Epidermal melanocyte (primary cell): ENCODE data around the gene ZNF93.
"Not testable (repeated sequence)": the region's sequence is repeated elsewhere in the genome, so short reads cannot be mapped to it uniquely, and the experiment has no call there.

ENCODE experiments used
- DNase-seq: peaks from one replicate; pipeline ENCODE4 v3.0.0; 2011; ENCODE audit warnings: low spot score; ENCODE audit not compliant: insufficient read length

The ZNF93 gene

DNA sequence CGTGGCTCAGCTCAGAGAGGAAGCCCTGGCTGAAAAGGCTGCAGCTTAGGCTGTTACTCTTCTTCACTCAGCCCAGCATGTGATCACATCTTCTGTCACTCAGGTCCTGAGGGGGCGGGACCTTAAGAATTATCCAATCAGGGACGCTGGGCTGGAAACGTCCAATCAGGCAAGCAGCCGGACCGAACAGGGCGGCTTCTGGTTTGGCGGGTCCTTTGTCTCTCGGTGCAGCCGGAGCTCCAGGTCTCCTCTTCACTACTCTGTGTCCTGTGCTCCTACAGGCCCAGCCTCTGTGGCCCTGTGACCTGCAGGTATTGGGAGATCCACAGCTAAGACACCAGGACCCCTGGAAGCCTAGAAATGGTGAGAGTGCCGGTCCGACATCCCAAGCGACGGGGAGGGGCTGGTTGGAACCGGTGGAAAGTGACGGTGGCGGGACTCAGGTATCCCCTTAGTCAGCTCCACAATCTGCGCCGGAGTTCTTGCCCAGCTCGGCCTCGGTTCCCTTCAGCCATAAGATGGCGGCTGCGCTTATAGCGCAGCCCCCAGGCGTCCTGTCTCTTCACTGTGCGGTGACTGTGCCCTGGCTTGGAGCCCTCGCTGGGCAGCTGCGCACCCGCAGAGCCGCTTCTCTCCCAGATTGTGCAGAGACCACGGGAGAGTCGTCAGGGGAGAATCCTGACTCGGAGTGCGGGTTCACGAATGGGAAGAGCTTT lies at the start of gene ZNF93:
Gene ZNF93, plus strand, starts transcription at position 218 of the 716 bp plus-strand sequence. Its CDS starts 143 bp downstream, at position 361.
- peak; percentile 86 for DNase-seq

GRCh38 chr19:19851740-19852139 lies 49.0 kb upstream of the ZNF93 start:
- not testable (repeated sequence) for DNase-seq

- no peak for DNase-seq
Measured at GRCh38 chr19:19858751-19859150, 42.0 kb upstream of the ZNF93 start.

DNA sequence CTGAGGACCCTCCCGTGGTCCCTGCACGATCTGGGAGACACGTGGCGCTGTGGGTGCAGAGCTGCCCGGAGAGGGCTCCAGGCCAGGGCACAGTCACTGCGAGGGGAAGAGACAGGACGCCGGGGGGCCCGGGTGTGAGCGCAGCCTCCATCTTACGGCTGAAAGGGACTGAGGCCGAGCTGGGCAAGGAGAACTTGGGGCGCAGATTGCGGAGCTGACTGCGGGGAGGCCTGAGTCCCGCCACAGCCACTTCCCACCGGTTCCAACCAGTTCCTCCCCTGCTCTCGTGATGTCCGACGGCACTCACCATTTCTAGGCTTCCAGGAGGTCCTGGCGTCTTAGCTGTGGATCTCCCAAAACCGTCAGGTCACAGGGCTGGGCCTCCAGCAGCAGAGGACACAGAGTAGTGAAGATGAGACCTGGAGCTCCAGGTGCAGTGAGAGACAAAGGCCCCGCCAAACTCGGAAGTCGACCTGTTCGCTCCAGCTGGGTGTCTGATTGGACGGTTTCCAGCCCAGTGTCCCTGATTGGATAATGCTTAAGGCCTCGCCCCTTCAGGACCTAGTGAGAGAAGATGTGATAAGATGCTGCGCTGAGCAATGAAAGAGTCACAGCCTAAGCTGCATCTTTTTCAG lies 39.9 kb upstream of the ZNF93 start:
- DNase-seq, result no peak

DNA sequence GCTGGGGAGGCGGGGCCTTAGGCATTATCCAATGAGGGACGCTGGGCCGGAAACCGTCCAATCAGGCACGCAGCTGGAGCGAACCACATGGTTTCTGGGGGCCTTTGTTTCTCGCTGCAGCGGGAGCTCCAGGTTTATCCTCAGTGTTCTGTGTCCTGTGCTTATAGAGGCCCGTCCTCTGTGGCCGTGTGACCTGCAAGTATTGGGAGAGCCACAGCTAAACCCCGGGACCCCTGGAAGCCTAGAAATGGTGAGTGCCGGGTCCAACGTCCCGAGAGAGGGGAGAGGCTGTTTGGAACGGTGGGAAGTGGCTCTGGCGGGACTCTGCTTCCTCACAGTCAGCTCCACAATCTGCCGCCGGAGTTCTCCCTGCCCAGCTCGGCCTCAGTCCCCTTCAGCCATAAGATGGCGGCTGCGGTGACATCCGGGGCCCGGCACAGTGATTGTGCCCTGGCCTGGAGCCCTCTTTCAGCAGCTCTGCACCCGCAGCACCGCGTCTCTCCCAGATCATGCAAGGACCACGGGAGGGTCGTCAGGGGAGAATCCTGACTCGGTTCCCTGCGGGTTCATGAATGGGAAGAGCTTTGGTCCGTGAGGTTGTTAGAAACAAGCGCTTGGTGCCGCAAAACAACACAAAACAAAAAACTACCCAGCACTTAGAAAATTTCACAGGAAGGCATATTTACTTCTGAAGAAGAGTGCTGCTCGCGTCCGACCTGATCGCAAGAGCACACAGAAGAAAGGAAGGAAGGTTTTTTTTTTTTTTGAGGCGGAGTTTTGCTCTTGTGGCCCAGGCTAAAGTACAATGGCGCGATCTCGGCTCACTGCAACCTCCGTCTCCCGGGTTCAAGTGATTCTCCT lies 34.8 kb upstream of the ZNF93 start, which contains the start of gene ZNF253:
Gene ZNF253, plus strand, starts transcription at position 133 of the 861 bp plus-strand sequence. Its CDS starts 115 bp downstream, at position 248.
- peak; percentile 89 for DNase-seq

DNA sequence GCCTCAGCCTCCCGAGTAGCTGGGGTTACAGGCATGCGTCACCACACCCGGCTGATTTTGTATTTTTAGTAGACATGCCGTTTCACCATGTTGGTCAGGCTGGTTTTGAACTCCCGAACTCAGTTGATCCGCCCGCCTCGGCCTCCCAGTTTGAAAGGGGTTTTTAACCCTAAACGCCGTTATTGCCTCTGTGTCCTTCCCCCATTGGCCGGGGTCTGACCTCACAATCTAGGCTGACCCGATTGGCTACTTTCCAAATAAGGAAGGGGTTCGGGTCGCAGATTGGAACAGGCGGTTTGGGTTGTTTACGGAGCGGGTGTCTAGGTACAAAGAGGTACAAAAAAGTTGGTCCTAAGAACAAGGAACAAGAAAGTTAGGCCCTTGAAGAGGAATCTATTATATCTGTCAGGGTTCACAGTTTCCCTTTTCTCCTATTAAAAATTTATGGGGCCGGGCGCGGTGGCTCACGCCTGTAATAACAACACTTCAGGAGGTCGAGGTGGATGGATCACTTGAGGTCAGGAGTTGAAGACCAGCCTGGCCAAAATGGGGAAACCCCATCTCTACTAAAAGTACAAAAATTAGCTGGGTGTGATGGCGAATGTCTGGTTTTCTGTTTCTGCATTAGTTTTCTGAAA lies 34.0 kb upstream of the ZNF93 start:
- DNase-seq, result no peak

DNA sequence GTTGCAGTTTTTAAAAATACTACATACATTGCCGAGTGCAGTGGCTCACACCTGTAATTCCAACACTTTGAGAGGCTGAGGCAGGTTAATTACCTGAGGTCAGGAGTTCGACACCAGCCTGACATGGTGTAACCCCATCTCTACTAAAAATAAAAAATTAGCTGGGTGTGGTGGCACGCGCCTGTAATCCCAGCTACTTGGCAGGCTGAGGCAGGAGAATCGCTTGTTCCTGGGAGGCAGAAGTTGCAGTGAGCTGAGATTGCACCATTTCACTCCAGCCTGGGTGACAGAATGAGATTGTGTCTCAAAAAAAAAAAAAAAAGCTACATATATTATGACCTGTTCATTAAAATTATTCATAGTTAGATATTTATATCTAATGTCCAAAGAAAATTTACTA lies 30.7 kb upstream of the ZNF93 start:
- DNase-seq, result not testable (repeated sequence)

- no peak for DNase-seq
Measured at GRCh38 chr19:19871932-19872331, 28.8 kb upstream of the ZNF93 start.

DNA sequence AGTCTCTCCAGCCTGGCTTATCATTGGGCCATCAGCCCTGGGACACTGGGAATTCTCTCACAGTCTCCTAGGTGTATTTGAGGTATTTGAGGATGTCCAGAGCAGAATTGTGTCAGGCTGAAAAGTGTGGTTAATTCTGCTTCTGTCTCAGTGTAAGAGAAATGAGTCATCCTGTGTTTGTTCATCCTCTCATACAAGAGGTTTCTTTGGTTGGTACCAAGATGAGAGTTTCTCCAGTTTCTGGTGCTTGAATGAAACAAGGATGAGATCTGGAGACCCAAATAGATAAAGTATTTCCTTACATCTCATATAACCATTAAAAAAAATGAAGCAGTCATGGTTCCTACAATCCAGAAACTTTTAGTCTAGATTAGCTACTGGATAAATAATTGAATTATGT lies 27.4 kb upstream of the ZNF93 start:
- DNase-seq, result no peak

GRCh38 chr19:19877724-19878123 lies 23.0 kb upstream of the ZNF93 start:
- no peak for DNase-seq

DNA sequence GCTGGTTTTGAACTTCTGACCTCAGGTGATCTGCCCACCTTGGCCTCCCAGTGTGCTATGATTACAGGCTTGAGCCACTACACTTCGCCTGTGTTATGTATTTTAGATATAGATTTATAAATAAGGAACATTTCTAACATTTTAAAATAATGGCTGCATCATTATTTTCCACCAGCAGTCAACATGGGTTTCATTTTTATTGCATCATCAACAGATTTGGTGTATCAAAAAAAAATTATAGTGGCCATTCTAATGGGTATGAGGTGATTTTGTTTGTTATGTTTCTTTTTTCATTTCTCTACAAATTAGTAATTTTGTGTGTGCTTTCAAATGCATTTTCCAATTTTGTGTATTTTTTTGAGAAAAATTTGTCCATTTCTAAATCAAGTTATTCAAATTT lies 16.2 kb upstream of the ZNF93 start:
- no peak for DNase-seq

GRCh38 chr19:19892055-19892941 lies 8.4 kb upstream of the ZNF93 start:
- not testable (repeated sequence) for DNase-seq

GRCh38 chr19:19900139-19900728 lies 512 bp upstream of the ZNF93 start:
- DNase-seq, result no peak

GRCh38 chr19:19907551-19907950 lies 6.8 kb downstream of the ZNF93 start:
- not testable (repeated sequence) for DNase-seq

DNA sequence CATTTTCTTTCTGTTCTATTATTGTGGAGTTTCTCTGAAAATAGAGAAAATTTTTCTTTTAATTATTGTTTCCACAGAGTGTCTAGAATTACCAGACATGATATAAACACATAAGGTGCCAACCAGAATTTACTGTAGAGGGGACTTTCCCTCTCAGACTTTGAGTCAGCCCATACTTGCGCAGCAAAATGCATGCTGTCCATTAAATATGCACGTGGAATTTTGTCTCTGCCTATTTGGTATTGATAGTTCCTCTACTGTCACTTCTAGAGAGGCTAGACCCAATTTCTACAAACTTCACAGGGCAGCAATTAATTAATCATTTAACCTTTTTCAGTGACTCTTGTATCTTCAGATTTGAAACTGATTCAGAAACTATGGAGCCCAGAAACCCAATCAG lies 8.9 kb downstream of the ZNF93 start:
- no peak for DNase-seq

DNA sequence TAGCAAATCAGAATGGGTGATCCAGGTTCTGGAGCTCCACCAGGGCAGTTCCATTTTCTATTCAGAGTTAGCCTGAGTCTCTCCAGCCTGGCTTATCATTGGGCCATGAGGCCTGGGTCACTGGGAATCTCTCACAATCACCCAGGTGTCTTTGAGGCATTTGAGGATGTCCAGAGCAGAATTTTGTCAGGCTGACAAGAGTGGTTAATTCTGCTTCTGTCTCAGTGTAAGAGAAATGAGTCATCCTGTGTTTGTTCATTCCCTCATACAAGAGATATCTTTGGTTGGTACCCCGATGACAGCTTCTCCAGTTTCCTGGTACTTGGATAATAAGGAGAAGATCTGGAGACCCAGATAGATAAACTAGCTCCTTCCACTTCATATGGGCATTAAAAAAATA lies 10.4 kb downstream of the ZNF93 start:
- no peak for DNase-seq

GRCh38 chr19:19914596-19914995 lies 13.8 kb downstream of the ZNF93 start:
- DNase-seq, result no peak

DNA sequence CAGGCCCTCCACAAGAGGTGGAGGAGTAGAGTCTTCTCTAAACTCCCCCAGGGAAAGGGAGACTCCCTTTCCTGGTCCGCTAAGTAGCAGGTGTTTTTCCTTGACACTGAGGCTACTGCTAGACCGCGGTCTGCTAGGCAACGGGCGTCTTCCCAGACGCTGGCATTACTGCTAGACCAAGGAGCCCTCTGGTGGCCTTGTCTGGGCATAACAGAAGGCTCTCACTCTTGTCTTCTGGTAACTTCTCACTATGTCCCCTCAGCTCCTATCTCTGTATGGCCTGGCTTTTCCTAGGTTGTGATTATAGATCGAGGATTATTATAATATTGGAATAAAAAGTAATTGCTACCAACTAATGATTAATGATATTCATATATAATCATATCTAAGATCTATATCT lies 29.7 kb downstream of the ZNF93 start:
- not testable (repeated sequence) for DNase-seq

DNA sequence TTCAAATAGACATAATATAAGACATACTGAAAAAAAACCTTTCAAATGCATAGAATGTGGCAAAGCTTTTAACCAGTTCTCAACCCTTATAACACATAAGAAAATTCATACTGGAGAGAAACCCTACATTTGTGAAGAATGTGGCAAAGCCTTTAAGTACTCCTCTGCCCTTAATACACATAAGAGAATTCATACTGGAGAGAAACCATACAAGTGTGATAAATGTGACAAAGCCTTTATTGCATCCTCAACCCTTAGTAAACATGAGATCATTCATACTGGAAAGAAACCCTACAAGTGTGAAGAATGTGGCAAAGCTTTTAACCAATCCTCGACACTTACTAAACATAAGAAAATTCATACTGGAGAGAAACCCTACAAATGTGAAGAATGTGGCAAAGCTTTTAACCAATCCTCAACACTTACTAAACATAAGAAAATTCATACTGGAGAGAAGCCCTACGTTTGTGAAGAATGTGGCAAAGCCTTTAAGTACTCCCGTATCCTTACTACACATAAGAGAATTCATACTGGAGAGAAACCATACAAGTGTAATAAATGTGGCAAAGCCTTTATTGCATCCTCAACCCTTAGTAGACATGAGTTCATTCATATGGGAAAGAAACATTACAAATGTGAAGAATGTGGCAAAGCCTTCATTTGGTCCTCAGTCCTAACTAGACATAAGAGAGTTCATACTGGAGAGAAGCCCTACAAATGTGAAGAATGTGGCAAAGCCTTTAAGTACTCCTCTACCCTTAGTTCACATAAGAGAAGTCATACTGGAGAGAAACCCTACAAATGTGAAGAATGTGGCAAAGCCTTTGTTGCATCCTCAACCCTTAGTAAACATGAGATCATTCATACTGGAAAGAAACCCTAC lies 32.9 kb downstream of the ZNF93 start:
- not testable (repeated sequence) for DNase-seq
